Measurements from ENCODE around the gene MEX3A. TPM values are rescaled to one million over a fixed set of nuclear protein-coding genes. Genes with fewer than 3 reads are reported as not detected.

The MEX3A gene
- polyA plus RNA-seq, 1 donor (not counting 4 experiments of a cell fraction or from before 2014, with no cell fraction given) = 1.1 TPM

GRCh38 chr1:156065871-156066270 is 16.4 kb downstream of the MEX3A start:
- Histone ChIP-seq H3K27ac (ENCODE audit: control insufficient read depth, insufficient read depth, low read length) (no peak overlapping the region), H3K9ac (ENCODE audit: control insufficient read depth, extremely low read depth, insufficient read depth, low read length) (no peak overlapping the region), H3K79me2 (ENCODE audit: control insufficient read depth, insufficient read depth, low read length) (peaks cover 21% of the 10 kb centered on the region), H3K4me1 (ENCODE audit: control insufficient read depth, extremely low read depth, insufficient read depth, low read length) (peaks cover 13% of the 10 kb centered on the region), H3K9me1 (ENCODE audit: control insufficient read depth, extremely low read depth, insufficient read depth, low read length) (peaks cover 2% of the 10 kb centered on the region), H2AFZ (ENCODE audit: control insufficient read depth, low read length) (no peak overlapping the region), H3K4me3 (ENCODE audit: control insufficient read depth in 2 of 3, extremely low read depth in 1 of 3, insufficient read depth in 2 of 3, low read depth in 1 of 3, low read length in 3 of 3) (no peak overlapping the region), H3K36me3 (ENCODE audit: control insufficient read depth in 2 of 2, extremely low read depth in 1 of 2, insufficient read depth in 2 of 2, low read length in 2 of 2) (peaks cover 21 to 25% of the 10 kb centered on the region in 2 experiments), H3K27me3 (ENCODE audit: control insufficient read depth, extremely low read depth, insufficient read depth, low read length) (no peaks in the 10 kb centered on the region), H3K4me2 (ENCODE audit: control insufficient read depth, extremely low read depth, insufficient read depth, low read depth, low read length) (no peak overlapping the region), H4K20me1 (ENCODE audit: control insufficient read depth, extremely low read depth, insufficient read depth, low read length) (no peaks in the 10 kb centered on the region), H3K9me3 (ENCODE audit: control insufficient read depth, low read depth, low read length) (no peaks in the 10 kb centered on the region)
- TF ChIP-seq CTCF (optimal IDR thresholded peaks at IDR 0.05 in 1 of 3, IDR thresholded peaks at IDR 0.05 in 1 of 3, conservative IDR thresholded peaks at IDR 0.05 in 1 of 3; ENCODE audit: extremely low read depth in 1 of 3, insufficient read depth in 2 of 3, low read length in 3 of 3) (no peak), EZH2 (IDR thresholded peaks at IDR 0.05; ENCODE audit: low read length) (no peak)
- DNase-seq (ENCODE audit: low read depth, low spot score) (no peak), FAIRE-seq (no peak)
- dilution Hi-C loops (cut with MboI; ENCODE audit: extremely low pct_ligation_motif_present, low sequenced_read_pairs) = no loop called here

- no peak for FAIRE-seq
- Histone ChIP-seq H3K79me2 (ENCODE audit: control insufficient read depth, insufficient read depth, low read length) (peaks cover 22% of the 10 kb centered on the region), H3K4me3 (ENCODE audit: control insufficient read depth in 2 of 3, extremely low read depth in 1 of 3, insufficient read depth in 2 of 3, low read depth in 1 of 3, low read length in 3 of 3) (no peak overlapping the region), H3K27ac (ENCODE audit: control insufficient read depth, insufficient read depth, low read length) (no peak overlapping the region), H3K4me1 (ENCODE audit: control insufficient read depth, extremely low read depth, insufficient read depth, low read length) (peaks cover 13% of the 10 kb centered on the region), H3K36me3 (ENCODE audit: control insufficient read depth in 2 of 2, extremely low read depth in 1 of 2, insufficient read depth in 2 of 2, low read length in 2 of 2) (peaks cover 16 to 24% of the 10 kb centered on the region in 2 experiments), H2AFZ (ENCODE audit: control insufficient read depth, low read length) (no peak overlapping the region), H3K27me3 (ENCODE audit: control insufficient read depth, extremely low read depth, insufficient read depth, low read length) (no peaks in the 10 kb centered on the region), H4K20me1 (ENCODE audit: control insufficient read depth, extremely low read depth, insufficient read depth, low read length) (no peaks in the 10 kb centered on the region), H3K4me2 (ENCODE audit: control insufficient read depth, extremely low read depth, insufficient read depth, low read depth, low read length) (no peak overlapping the region), H3K9me3 (ENCODE audit: control insufficient read depth, low read depth, low read length) (no peaks in the 10 kb centered on the region), H3K9me1 (ENCODE audit: control insufficient read depth, extremely low read depth, insufficient read depth, low read length) (peaks cover 2% of the 10 kb centered on the region), H3K9ac (ENCODE audit: control insufficient read depth, extremely low read depth, insufficient read depth, low read length) (no peak overlapping the region)
- dilution Hi-C loops (cut with MboI; ENCODE audit: extremely low pct_ligation_motif_present, low sequenced_read_pairs) = no loop called here
- DNase-seq (ENCODE audit: low read depth, low spot score) = no peak
- no peak for TF ChIP-seq EZH2 (IDR thresholded peaks at IDR 0.05; ENCODE audit: low read length)
- no peak for TF ChIP-seq CTCF (optimal IDR thresholded peaks at IDR 0.05 in 1 of 3, IDR thresholded peaks at IDR 0.05 in 1 of 3, conservative IDR thresholded peaks at IDR 0.05 in 1 of 3; ENCODE audit: extremely low read depth in 1 of 3, insufficient read depth in 2 of 3, low read length in 3 of 3)
Observed at GRCh38 chr1:156065212-156065611, 17.1 kb downstream of the MEX3A start.

All from keratinocyte (primary cell).